HG03558 (cell line): ENCODE data around the gene PHF12.

ENCODE experiments used
- ATAC-seq: cut with Tn5 transposase; IDR thresholded peaks from one replicate; pipeline ENCODE4 v1.9.1; 2021; ENCODE audit warnings: moderate number of reproducible peaks; ENCODE audit not compliant: unreplicated experiment; ENCODE audit errors: extremely low read depth

PHF12 gene

DNA sequence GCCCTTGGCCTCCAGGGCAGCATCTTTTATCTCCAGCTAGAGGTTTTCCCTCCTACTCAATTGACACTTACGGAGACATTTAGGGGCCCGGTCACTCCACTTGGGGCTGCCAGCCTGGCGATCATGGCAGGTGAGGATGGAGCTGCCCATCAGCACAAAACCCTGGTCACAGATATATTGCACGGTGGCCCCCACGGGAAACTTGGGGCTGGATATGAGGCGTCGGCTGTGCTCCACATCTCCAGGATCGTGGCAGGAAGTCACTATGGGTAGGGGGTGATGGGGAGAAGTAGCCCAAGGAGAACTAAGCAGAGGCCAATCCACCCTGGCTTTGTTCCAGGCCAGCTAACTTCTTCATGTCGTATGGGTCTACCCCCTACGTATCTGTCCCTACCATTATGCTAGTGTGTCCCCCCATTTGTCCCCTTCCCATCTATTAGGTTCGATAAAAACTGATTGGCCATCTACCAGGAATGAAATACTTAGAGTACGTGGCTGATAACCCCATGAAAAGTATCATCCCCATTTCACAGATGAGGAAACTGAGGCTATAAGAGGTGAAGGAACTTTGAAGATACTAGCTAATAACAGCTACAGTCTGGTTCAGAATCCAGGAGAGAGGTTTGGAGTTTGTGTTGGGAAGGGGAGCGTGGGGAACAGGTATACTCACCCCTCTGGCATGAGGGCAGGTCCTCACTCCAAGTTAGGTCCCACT lies 6.1 kb upstream of the PHF12 start:
- no peak for ATAC-seq

DNA sequence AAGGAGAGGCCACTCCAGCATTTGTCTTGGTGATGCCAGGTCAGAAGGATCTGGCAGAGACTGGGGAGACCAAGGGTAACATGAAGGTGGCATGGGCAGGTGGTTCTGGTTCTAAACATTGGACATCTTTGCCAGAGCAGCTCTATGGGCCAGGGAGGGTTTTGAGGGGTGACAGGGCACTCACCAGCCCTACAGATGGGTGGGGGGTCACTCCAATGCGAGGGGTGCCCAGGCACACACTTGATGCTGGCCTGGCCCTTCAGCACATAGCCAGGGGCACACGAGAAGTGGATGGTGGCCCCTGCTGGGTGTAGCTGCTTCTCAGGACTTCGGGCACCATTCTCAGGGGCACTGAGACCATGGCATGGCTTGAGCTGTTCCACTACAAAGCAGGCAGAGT lies 5.5 kb upstream of the PHF12 start:
- ATAC-seq, result no peak

DNA sequence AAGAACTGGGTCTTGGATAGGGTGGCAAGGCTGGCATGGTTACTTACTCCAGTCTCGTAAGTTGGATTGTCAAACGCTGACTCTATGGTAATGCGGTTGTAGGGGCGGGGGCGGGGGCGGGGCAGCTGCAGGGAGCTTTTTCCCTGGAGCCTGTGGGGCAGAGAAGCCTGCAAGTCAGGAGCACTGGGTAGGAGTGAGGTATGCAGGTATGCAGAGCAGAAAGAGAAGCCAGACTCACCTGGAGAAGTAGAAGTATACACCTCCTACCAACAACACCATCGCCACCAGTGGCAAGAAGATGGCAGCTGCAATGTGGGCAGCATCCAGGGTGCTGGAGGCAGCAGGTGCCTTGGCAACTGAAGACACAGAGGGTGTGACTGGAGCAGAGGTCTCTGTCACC lies 4.8 kb upstream of the PHF12 start:
- no peak for ATAC-seq

DNA sequence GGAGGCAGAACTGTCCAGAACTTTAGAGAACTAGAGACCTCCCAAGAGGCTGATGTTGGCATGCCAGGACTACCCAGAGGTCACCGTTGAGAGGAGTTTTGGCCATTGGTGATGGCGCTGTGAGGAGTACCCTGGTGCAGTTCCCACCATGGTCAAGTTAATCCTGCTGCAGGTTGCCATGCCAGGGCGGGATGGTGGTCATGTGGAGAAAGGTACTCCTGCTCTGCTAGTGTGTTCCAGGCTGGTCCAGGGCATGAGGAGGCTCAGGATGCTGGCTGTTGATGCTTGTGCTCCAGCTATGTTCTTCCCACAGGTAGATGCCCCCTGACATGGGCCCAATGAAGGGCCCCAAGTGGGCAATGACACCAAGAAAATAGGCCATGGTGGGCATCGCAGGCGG lies 4.1 kb upstream of the PHF12 start:
- no peak for ATAC-seq

DNA sequence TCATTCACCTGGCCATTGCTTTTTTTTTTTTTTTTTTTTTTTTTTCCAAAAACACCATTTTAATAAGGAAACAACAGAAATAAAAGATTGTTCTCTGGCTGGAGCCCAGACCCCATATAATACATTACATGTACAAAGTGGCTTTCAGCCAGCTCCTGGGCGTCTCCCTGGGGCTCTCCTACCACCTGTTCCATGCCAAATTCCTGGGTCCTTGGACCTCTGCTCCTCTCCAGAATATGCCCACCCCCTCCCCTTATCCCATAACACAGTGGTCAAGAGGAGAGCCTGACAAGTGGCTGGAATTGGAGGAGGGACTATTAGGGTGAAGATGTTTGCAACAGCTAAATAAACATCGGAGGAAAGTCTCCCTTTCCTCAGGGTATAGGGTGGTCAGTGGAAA lies 3.6 kb upstream of the PHF12 start:
- ATAC-seq, result no peak

DNA sequence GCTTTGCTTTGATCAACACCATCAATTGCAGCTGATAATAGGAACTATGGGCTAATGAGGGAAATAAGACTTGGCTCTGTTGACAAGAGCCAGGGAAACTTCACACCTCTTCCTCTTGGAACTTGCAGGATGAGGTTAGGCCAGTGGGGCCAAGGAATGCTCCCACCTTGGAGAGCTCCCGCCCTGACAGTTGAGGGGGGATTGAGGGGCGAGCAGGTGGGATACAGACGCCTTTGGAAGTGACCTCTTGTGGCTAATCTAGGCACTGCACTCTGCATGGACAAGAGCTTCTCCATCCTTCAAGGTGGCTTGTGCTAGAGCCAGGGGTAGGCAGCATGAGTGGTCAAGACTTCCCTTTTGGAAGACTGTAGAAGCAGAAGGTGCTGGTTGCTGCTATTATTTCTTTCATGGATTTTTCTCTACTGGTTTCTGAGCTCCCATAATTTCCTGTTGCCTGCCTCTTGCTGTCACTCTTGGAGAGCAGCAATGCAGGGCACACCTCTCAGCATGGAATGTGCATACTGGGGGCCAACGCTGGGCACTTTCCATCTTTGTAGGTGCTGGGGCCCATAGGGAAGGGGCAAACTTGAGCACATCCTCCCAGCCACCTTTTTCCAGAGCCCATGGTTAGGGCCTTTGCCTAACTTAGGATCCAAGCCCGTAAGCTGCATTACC lies 2.3 kb upstream of the PHF12 start:
- no peak for ATAC-seq

DNA sequence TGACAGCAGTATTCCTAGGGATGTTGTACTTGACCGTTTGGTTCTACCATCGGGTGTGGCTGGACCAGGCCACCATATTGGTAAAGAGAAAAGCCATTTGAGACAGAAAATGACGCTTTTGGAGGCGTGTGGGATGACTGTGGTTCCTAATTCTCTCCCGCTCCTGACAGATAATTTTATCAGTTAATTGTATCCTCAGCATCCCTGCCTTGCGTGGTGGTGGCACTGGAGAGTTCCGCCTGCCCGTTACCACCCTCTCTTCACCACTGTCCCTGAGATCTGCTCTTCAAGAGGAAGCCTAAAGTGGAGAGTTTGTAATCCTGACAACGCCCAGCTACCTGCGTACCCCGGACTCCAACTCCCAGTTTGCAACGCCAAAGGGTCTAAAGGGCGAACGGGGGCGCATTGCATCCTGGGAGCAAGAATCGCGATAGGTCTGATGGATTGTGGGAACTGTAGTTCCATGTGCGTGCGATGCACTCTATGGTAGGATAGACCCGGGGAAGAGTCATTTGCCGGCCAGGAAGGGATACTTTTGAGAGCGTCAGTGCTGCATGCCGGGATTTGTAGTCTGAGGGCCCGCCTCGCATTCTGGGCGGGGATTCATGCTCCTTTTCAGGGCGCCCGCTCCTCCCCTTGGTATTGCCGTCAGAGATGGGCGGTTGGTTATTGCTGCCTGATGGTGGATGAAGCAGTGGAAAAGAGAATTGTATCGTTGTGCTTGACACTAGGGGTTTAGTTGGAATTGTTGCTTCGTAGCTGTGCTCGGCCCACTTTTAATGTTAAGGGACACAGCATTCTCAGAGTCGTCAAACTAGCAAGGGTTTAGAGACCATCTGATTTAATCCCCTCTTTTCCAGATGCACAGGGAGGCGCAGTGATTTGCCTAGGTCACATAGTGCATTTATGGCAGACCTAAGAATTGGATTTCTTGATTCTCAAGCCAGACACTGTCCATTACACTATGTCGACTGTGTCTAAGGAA lies 965 bp upstream of the PHF12 start:
- ATAC-seq, result peak; percentile 32

DNA sequence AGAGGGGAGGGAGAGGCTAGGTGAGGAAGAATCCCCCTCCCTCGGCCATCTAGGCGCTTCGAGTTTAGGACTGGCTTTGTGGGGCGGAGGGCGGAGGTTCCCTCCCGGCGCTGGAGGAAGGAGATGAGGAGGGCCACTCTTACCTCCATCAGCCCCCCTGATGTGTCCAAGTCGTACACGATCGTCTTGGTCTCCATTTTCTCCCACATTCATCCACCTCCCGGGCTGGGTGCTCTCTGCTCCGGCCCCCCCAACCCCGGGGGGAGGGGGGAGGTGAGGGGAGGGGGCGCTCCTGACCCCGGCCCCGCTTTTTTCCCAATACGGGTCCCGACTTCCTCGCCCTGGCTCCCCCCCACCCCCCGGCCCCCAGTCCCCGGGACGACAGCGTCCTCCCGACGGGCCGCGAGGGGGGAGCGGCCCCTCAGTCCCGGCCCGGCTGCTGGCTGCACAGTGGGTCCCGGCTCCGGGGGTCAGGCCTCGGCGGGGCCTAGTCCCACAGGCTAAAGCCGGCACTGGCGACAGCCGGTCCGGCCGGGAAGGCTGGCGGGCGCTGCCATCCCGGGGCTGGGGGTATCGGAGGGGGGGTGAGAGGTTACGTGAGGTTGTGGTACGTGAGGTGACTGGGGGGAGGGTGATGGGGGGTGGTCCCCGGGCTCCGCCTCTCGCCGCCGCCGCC lies 428 bp downstream of the PHF12 start:
- no peak for ATAC-seq

DNA sequence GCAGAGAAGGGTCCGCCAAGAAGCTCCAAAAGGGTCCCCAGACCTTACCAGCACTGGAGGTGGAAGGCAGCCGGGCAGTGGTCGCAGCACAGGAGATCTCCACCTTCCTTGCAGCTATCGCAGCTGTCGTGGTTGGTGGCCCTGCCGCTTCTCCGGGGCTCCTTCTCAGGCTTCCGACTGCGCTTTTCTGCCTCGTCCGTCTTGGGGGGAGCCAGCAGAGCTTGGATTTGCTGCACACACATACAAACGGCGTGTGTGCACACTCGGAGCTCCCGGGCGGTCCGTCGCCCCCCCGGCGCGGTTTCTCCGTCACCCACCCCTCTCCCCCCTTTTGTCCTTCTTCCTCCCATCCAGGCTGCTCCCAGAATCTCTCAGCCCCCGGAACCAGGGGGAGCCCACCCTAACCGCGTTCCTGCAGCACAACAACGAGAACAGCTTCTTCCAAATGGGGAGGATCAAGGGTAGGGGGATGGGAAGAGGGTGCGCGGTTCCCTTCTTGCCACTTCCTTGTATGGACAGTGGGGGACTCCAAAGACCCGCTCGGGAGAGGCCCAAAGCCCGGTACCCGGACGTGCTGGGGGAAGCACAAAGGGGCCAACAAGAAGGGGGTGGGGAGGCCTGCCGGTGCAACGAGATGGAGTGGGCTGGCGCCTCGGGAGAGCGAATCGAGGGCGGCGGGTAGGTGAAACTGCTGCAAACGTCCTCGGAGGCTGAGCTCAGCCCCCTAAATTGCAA lies 1.1 kb downstream of the PHF12 start:
- no peak for ATAC-seq

DNA sequence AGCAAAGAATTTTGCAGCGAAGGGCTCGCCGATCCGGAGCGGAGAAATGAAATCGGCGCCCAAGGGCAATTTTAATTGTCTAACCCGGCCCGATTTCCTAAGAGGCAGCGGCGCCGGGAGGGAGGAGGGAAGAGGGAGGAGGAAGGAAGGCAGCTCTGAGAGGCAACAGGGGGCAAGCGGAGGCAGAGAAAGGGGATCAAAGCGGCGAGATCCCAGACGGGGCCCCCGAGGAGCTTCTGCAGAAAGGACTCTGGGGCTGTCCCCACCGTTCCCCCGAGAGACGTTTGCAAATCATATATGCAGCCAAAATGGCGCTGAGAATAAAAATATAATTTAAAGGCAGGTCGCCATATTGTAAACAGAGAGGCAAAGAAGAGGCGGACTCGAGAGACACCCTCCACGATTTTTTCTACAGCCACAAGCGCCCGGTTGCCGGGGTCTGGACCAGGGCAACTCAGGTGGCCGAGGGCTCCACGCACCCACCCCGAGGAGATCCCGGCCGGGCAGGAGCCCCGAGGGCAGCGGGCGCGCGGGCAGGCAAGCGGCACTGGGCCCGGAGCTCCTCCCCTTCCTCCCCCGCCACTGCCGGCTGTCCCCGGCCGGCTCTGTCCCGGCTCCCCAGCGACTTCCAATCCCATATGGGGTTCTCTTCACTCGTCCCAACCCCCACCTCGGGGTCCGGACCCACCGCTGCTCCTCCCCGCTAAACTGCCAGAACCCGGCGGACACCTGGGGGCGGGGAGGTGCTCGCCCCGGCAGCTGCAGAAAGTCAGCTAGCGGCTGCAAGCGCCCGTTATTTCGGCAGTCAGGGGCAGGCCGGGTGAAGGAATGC lies 1.9 kb downstream of the PHF12 start:
- no peak for ATAC-seq

DNA sequence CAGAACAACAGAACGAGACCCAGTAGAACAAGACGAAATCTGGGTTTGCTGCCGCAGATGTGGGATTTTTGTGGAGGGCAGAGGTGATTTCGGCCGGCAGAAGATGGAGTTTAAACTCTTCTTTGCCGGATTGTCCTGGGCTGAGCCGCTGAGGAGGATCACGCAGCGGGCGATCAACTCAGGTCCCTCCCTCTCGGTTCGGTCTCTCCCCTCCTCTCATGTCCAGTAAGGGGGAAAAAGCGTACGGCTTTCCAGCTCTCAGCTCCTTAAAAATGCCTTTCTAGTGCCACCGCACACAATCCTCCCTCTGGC lies 2.5 kb downstream of the PHF12 start:
- ATAC-seq, result no peak

DNA sequence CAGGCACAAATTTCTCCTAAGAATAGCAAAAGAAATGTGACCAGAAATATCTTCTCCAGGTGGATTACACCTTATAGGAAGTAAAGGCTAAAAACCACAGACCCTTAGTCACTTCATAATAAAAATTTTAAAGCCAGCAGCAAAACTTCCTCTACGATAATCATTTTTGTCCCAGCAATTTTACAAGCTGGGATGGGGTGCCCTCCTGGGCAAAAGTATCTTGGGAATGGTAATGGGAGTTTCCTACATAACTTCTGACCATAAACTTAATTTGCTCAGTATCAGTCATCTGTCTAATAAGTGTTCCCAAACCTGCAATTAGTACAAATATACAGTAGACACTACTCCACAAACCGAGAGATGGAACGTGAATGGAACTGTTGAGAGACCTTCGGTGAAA lies 3.0 kb downstream of the PHF12 start:
- ATAC-seq, result no peak

DNA sequence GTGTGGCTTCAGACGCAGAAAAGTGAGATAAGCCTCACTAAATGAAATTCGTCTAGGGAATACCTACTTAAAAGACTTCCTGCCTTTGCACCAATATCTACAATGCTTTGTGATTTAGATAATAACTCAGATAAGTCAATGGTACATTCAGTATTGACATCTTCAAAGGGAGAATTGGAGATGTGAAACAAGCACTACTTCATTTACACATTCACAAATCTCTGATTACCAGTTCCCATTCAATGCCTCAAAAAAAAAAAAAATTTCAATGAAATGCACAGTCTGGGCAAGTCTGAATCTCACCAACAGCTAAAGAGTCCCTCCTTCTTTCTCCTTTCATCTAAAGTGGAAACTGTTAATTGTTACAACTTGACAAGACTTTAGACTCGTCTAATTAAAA lies 3.7 kb downstream of the PHF12 start:
- ATAC-seq, result no peak

DNA sequence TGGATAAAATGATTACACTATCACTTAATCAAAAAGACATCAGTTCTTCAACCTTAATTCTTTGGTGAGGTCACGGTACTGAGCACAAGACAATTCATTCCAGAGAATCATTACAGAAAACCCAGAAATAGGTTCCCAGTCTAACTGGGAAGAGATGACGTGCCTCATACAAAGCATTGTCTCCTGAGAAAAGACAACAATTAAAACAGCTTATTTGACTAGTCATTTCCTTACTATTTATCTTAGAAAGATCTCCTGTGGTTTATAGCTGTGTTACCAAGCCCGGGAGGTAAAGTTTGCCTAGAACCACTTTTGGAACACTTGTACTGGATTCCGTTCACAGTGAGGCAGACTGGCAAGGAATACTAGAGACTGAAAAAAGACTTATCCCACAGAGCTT lies 5.1 kb downstream of the PHF12 start:
- no peak for ATAC-seq

DNA sequence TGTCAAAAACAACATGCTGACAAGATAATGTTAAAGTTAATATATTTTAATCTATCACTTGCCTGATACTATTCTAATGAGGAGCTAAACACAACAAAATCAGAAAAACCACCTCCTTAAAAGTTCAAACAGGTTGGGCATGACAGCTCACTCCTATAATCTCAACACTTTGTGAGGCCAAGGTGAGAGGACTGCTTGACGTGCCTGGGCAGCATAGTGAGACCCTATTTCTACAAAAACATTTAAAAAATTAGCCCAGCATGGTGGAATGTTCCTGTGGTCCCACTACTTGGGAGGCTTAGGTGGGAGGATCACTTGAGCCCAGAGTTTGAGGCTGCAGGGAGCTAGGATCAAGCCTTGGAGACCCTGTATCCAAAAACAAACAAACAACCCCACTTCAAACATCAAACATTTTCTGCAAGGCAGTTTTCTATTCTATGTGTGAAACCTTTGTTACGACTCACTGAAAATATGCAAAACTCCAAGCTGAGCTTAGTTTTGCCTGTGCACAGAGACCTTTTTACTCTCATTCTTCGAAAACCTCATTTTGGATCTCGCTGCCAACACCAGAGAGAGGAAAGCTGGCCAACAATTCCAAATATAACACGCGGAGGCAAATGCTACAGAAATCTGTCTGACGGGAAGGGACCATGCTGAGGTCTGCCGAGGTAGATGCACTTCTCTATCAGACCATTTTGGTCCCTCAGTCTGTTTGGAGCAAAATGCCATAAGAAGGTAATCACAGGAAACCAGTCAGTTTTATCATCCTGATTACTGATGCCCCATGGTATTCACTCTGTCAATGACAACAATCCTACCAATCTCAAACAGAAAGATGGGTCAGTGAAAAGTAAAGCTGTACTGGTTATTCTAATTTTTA lies 6.2 kb downstream of the PHF12 start:
- ATAC-seq, result no peak

DNA sequence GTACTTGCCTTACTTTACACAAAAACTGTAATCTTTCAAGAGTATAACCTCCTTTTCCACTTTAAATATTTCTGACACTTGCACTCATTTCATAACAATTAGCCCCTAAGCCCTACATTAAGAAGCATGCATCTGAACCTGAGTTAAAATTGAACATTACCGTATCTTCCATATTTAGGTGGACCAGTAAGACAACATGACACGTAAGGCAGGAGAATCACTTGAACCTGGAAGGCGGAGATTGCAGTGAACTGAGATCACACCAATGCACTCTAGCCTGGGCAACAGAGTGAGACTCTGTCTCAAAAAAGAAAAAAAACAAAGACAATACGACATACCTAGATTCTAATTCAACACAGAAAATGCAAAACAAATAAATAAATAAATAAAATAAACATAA lies 7.0 kb downstream of the PHF12 start:
- ATAC-seq, result no peak

DNA sequence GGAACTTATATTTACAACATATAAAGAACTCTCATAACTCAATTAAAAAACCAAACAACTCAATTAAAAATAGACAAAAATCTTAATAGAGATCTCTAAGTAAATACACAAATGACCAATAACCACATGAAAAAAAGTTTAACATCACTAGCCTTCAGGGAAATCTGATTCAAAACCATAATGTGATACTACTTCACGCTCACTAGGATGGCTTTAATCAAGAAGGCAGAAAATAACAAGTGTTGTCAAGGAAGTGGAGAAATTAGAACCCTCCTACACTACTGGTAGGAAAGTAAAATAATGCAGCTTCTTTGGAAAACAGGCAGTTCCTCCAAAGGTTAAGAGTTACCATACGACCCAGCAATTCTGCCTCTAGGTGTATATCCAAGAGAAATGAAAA lies 8.4 kb downstream of the PHF12 start:
- ATAC-seq, result no peak

DNA sequence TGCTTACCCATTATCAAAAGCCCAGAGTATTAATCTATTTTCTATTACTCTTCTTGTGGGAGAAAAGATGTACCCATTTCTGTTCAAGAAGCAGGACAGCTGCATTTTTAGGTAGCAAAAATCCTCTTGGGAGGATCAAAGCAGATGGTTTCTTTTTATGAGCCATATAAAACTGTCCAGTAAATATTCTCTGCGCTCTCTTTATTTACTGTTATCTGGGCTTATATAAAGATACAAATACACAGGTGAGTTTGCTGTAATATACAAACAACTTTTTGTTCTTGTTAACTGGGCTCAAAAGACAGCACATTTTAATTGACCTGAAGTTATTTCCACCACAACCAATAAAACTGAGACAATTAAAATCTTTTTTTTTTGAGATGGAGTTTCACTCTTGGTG lies 10.1 kb downstream of the PHF12 start:
- no peak for ATAC-seq
